Hepatocyte (in vitro differentiated cells): Measurements from ENCODE around the gene GSS. TPM values are rescaled to one million over a fixed set of nuclear protein-coding genes. Genes with fewer than 3 reads are reported as not detected.

Experiments used
- DNase-seq: peaks from one replicate; pipeline ENCODE4 v3.0.0-alpha.2; 2016; ENCODE audit warnings: low spot score
- H2AFZ ChIP-seq: fragments of 200-600 bp; sonication (generic); 2 replicates; pipeline ENCODE4 v1.6.0; 2016; ENCODE audit warnings: antibody characterized with exemption, mild to moderate bottlenecking
- H3K27ac ChIP-seq: fragments of 200-600 bp; sonication (generic); 2 replicates; pipeline ENCODE4 v1.5.1; 2016; ENCODE audit warnings: mild to moderate bottlenecking
- H3K27me3 ChIP-seq: fragments of 200-600 bp; sonication (generic); 2 replicates; pipeline ENCODE4 v1.6.1; 2016
- H3K36me3 ChIP-seq: fragments of 200-600 bp; sonication (generic); replicated peaks from 2 replicates; pipeline ENCODE4 v1.5.1; 2016; ENCODE audit warnings: low read depth; ENCODE audit not compliant: insufficient read depth
- H3K4me1 ChIP-seq: fragments of 200-600 bp; sonication (generic); 2 replicates; pipeline ENCODE4 v1.5.1; 2016; ENCODE audit warnings: mild to moderate bottlenecking, moderate library complexity; ENCODE audit not compliant: insufficient read depth
- H3K4me2 ChIP-seq: fragments of 200-600 bp; sonication (generic); 2 replicates; pipeline ENCODE4 v1.6.0; 2016
- H3K4me3 ChIP-seq: fragments of 200-600 bp; sonication (generic); 2 replicates; pipeline ENCODE4 v1.5.1; 2016; ENCODE audit warnings: mild to moderate bottlenecking
- H3K79me2 ChIP-seq: fragments of 200-600 bp; sonication (generic); 2 replicates; pipeline ENCODE4 v1.6.0; 2017; ENCODE audit warnings: mild to moderate bottlenecking
- H3K9me2 ChIP-seq: fragments of 200-600 bp; sonication (generic); replicated peaks from 2 replicates; pipeline ENCODE4 v1.6.0; 2017; ENCODE audit warnings: mild to moderate bottlenecking; ENCODE audit not compliant: insufficient read depth
- H3K9me3 ChIP-seq: fragments of 200-600 bp; sonication (generic); 2 replicates; pipeline ENCODE4 v1.5.1; 2016; ENCODE audit warnings: low read depth, mild to moderate bottlenecking
- H4K20me1 ChIP-seq: fragments of 200-600 bp; sonication (generic); 2 replicates; pipeline ENCODE4 v1.6.0; 2016; ENCODE audit warnings: mild to moderate bottlenecking; ENCODE audit not compliant: insufficient read depth, poor library complexity, severe bottlenecking
- CTCF ChIP-seq: fragments of 200-600 bp; sonication (generic); IDR thresholded peaks from 2 replicates; pipeline ENCODE4 v1.5.1; 2016; ENCODE audit warnings: antibody characterized with exemption, mild to moderate bottlenecking; ENCODE audit not compliant: poor library complexity
- EZH2 ChIP-seq: fragments of 200-600 bp; sonication (generic); IDR thresholded peaks from 2 replicates; pipeline ENCODE4 v1.6.1; 2016; ENCODE audit warnings: antibody characterized with exemption, mild to moderate bottlenecking, borderline replicate concordance
- EZH2phosphoT487 ChIP-seq: fragments of 200-600 bp; sonication (generic); IDR thresholded peaks from one replicate; pipeline ENCODE4 v1.6.1; 2018; ENCODE audit warnings: antibody characterized with exemption, mild to moderate bottlenecking, low read depth, moderate library complexity; ENCODE audit not compliant: unreplicated experiment, severe bottlenecking
- WGBS: methylation state at CpG from one replicate; pipeline ENCODE4 v1.1.6; 2016; ENCODE audit warnings: low lambda C conversion rate; ENCODE audit errors: missing lambda C conversion rate; 5-methylcytosine and 5-hydroxymethylcytosine counted together
- polyA plus RNA-seq: library from polyadenylated mRNA; unstranded; fragments of >200 nt; fragmentation: Nextera tagmentation; extraction: Ambion mirVana; gene quantifications from 2 replicates; pipeline ENCODE4 v1.2.1, GENCODE V29; 2016
- total RNA-seq: library from RNA; depleted of rRNA; stranded (reverse); fragments of >200 nt; gene quantifications from 2 replicates; pipeline ENCODE4 v1.2.3, GENCODE V29; 2014

Gene GSS
- total and polyA plus RNA-seq, 2 experiments from 2014 or later, result 45.2 to 46.2 TPM

GRCh38 chr20:34983995-34984735 lies 28.6 kb upstream of the GSS start:
- H3K9me2 ChIP-seq, result no peaks in the 10 kb centered on the region
- no peak for TF ChIP-seq EZH2
- TF ChIP-seq EZH2phosphoT487, result no peak
- TF ChIP-seq CTCF, result no peak
- no peak overlapping the region for H2AFZ ChIP-seq
- no peak overlapping the region for H3K4me2 ChIP-seq
- no peaks in the 10 kb centered on the region for H3K4me1 ChIP-seq
- no peaks in the 10 kb centered on the region for H3K79me2 ChIP-seq
- peaks cover 9% of the 10 kb centered on the region for H3K27me3 ChIP-seq
- no peaks in the 10 kb centered on the region for H3K36me3 ChIP-seq
- no peak overlapping the region for H3K4me3 ChIP-seq
- no peaks in the 10 kb centered on the region for H4K20me1 ChIP-seq
- no peaks in the 10 kb centered on the region for H3K9me3 ChIP-seq
- 47% methylated on average over 14 of the region's 14 CpGs for WGBS
- no peak overlapping the region for H3K27ac ChIP-seq
- DNase-seq, result no peak

- Histone ChIP-seq H3K27me3 (peaks cover 9% of the 10 kb centered on the region), H3K79me2 (no peaks in the 10 kb centered on the region), H3K4me2 (no peak overlapping the region), H3K4me3 (no peak overlapping the region), H3K27ac (no peak overlapping the region), H3K4me1 (no peaks in the 10 kb centered on the region), H4K20me1 (no peaks in the 10 kb centered on the region), H3K9me2 (no peaks in the 10 kb centered on the region), H3K36me3 (no peaks in the 10 kb centered on the region), H2AFZ (no peak overlapping the region), H3K9me3 (no peaks in the 10 kb centered on the region)
- no peak for TF ChIP-seq CTCF
- TF ChIP-seq EZH2phosphoT487, result no peak
- no peak for TF ChIP-seq EZH2
- DNase-seq, result no peak
- WGBS, result 62% methylated on average over 5 of the region's 5 CpGs
Observed at GRCh38 chr20:34983089-34983820, 27.6 kb upstream of the GSS start.

DNA sequence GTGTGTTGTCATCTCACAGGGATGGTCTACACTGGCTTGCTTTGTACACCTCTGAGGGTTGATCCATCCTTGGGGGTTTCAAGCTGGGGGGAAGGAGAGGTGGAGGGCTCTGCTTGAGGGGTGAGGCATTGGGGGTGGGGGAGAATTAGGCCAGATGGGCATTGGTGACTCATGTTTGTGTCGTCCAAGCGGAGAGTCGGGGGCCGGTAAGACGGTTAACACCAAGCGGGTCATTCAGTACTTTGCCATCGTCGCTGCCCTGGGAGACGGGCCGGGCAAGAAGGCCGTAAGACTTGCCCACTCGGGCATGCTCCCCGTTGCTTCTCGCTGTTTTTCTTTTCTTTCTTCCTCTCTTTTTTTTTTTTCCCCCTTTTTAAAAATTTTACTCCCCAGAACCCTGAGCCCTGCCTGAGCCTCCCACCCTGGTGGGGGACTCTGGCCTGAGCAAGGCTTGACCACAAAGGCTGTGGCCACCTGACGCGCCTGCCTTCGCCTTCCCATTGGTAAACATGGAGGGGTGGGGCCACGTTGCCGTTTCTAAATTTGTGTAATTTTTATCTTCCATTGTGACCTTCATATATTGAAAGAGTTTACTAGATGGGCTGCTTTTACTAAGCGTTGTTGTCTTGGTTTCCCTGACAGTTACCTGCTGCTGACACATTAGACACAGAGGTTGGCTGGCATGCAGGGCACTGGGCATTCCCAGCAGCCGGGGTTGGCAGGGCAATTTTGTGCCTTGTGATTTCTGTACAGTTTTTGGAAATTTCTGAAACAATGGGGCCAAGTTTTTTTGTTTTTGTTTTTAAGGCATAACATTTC lies 26.9 kb upstream of the GSS start:
- Histone ChIP-seq H3K79me2 (no peaks in the 10 kb centered on the region), H3K9me2 (no peaks in the 10 kb centered on the region), H3K36me3 (no peaks in the 10 kb centered on the region), H3K4me2 (no peak overlapping the region), H3K27me3 (peaks cover 9% of the 10 kb centered on the region), H3K4me1 (no peaks in the 10 kb centered on the region), H2AFZ (no peak overlapping the region), H3K9me3 (no peaks in the 10 kb centered on the region), H4K20me1 (no peaks in the 10 kb centered on the region), H3K27ac (no peak overlapping the region), H3K4me3 (no peak overlapping the region)
- WGBS, result 92% methylated on average over 16 of the region's 21 CpGs
- no peak for TF ChIP-seq EZH2phosphoT487
- TF ChIP-seq CTCF, result no peak
- TF ChIP-seq EZH2, result no peak
- DNase-seq, result no peak
